Measurements from ENCODE around the gene RUFY4.
"Not testable (repeated sequence)": the region's sequence is repeated elsewhere in the genome, so short reads cannot be mapped to it uniquely, and the experiment has no call there.

Gene RUFY4

DNA sequence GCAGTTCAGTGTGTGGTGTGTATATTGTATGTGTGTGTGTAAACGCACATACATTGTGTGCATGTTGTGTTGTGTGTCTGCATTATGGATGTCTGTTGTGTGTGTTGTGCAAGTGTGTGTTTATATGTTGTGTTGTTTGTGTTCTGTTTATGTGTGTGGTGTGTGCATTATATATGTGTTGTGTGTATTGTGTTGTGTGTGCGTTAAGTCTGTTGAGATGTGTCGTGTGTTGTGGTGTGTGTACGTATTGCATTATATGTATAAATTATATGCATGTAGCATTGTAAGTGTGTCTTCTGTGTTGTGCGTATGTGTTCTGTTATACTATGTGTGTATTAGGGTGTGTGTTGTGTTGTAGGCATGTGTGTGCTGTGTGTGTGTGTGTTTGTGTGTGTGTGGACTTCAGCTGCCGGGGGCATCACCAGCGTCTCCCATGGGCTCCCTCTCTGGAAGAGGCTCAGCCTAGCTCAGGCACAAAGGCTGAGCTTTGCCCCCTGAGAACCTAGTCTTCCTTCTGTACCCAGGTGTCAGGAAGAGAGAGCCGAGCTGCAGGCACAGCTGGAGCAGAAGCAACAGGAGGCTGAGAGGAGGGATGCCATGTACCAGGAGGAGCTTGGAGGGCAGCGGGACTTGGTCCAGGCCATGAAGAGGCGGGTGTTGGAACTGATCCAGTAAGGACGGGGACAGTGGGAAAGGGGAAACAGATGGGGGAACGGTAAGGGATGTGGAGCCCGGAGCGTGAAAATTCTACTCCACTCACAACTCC, 13.7 kb downstream of the RUFY4 start:
- DNase-seq (ENCODE audit: low read depth in 2 of 2): no peak

DNA sequence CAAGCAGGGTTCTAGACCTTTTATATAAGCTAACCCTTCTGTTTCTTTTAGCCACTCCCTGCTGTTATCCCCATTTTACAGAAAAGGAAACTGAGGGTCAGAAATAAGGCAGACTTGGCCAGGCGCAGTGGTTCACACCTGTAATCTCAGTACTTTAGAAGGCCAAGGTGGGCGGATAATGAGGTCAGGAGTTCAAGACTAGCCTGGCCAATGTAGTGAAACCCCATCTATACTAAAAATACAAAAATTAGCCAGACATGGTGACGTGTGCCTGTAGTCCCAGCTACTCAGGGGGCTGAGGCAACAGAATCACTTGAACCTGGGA, 14.3 kb downstream of the RUFY4 start:
- no peak for DNase-seq (ENCODE audit: low read depth in 2 of 2)

DNA sequence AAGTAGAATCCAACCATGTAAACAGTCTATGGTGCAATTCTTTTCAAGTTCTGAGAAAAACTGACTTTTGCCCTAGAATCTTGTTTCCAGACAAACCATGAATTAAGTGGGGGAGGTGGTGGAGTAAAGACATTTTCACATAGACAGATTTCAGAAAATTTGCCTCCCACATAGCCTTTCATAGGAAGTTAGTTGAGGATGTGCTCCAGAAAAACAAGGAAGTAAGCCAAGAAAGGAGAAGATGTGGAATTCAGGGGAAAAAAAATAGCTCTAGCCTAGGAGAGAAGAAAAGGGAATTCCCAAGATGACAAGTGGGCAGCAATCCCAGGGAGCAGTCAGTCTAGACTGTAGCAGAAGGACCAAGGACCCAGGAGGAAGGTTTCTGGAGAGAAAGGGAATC, 17.4 kb downstream of the RUFY4 start:
- DNase-seq (ENCODE audit: low read depth in 2 of 2): no peak

DNA sequence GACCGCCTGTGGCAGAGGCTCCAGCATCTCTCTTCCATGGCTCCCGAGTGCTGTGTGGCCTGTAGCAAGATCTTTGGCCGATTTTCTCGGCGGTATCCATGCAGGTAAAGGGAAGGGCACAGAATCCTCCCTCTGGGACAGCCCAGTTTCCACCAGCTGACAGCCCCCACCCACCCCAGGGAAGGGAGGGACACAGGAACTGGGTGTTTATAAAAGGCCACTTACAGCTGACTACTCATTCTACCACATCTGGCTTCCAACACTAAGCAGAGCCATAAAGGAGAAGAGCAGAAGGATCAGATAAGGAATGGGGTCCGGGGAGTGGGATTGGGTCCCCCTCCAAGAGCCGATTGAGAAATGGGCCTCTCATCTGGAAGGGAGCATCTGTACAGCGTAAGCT, 20.2 kb downstream of the RUFY4 start:
- no peak for DNase-seq (ENCODE audit: low read depth in 2 of 2)

DNA sequence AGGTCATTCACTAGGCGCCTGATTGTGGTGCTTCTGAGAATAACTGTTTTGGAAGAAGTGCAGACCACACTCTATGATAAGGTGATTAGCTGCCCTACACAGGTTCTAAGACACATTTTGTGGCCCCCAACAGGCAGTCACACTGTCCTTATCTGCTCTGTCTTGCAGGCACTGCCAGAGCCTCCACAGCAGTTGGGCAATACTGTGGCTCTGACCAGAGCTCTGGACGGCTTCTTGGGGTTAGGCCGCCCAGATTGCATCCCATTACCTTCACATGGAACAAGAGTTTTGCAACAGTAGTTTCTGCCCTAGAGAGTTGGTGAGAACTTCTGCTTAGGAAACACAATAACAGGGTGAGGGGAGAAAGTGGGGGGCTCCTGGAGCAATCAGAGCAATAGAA, 22.7 kb downstream of the RUFY4 start:
- no peak for DNase-seq (ENCODE audit: low read depth in 2 of 2)

DNA sequence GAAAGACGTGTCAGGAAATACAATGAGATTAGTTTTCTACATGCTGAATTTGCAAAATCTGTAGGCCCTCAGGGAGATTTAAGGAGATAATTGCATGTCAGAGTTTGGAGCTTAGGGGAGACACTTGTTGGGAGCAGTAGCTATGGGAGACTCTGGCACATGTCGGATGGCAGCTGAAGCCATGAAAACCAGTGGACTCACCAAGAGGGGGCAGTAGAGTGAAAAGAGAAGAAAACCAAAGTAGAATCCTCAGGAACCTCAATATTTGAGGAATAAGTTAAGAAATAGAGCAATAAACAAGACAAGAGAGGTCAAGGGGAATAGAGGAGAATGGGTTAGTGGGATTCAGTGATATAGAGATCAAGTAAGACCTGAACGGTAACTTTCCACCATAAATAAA, 24.8 kb downstream of the RUFY4 start:
- no peak for DNase-seq (ENCODE audit: low read depth in 2 of 2)

DNA sequence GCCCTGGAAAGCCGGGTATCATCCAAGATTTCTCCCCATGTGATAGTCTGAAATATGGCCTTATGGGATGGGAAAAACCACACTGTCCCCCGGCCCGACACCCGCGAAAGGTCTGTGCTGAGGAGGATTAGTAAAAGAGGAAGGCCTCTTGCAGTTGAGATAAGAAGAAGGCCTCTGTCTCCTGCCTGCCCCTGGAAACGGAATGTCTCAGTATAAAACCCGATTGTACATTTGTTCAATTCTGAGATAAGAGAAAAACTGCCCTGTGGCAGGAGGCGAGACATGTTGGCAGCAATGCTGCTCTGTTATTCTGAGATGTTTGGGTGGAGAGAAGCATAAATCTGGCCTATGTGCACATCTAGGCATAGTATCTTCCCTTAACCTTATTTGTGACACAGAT, 26.8 kb downstream of the RUFY4 start:
- no peak for DNase-seq (ENCODE audit: low read depth in 2 of 2)

DNA sequence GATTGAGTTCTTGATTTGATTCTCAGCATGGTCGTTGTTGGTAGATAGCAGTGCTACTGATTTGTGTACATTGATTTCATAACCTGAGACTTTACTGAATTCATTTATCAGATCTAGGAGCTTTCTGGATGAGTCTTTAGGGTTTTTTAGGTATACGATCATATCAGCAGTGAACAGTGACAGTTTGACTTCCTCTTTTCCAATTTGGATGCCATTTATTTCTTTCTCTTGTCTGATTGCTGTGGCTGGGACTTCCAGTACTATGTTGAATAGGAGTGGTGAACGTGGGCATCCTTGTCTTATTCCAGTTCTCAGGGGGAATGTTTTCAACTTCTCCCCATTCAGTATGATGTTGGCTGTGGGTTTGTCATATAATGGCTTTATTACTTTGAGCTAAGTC, 28.9 kb downstream of the RUFY4 start:
- DNase-seq (ENCODE audit: low read depth in 2 of 2): no peak

DNA sequence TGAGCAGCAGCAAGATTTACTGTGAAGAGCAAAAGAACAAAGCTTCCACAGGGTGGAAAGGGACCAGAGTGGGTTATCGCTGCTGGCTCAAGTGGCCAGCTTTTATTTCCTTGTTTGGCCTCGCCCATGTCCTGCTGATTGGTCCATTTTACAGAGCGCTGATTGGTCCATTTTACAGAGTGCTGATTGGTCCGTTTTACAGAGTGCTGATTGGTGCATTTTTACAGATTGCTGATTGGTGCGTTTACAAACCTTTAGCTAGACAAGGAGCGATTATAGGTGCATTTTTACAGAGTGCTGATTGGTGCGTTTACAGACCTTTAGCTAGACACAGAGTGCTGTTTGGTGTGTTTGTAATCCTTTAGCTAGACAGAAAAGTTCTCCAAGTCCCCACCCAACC, 39.8 kb downstream of the RUFY4 start:
- DNase-seq (ENCODE audit: low read depth in 2 of 2): not testable (repeated sequence)

DNA sequence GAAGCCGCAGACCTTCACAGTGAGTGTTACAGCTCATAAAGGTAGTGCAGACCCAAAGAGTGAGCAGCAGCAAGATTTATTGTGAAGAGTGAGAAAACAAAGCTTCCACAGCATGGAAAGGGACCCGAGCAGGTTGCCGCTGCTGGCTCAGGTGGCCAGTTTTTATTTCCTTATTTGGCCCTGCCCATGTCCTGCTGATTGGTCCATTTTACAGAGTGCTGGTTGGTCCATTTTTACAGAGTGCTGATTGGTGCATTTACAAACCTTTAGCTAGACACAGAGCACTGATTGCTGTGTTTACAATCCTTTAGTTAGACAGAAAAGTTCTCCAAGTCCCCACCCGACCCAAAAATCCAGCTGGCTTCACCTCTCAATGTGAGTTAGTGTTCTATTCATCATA, 52.7 kb downstream of the RUFY4 start:
- not testable (repeated sequence) for DNase-seq (ENCODE audit: low read depth in 2 of 2)

DNA sequence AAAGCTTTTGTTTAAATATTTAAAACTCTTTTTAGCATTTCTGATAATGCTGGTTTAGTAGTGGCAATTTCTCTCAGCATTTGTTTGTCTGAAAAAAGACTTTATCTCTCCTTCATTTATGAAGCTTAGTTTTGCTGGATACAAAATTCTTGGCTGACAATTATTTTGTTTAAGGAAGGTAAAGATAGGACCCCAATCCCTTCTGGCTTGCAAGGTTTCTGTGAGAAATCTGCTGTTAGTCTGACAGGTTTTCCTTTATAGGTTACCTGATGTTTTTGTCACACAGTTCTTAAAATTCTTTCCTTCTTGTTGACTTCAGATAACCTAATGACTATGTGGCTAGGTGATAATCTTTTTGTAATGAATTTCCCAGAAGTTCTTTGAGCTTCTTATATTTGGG, 53.2 kb downstream of the RUFY4 start:
- not testable (repeated sequence) for DNase-seq (ENCODE audit: low read depth in 2 of 2)

DNA sequence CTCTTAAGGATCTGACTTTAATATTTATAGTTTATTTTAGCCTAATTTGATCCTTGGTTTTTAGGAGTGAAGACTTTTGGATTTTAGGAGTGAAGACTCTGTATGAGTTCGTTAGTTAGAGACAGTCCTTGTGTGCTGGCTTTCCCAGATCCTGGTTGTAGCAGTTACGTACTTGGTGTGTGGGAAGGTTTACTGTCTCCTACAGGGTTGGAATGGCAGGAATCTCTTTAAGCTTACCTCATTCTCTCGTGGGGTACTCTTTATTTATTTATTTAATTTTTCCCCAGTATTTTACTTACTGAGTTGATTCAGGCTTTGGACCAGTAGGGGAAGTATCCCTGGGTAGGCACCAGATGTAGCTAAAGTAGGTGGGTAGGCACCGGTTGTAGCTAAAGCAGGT, 54.9 kb downstream of the RUFY4 start:
- DNase-seq (ENCODE audit: low read depth in 2 of 2): no peak

DNA sequence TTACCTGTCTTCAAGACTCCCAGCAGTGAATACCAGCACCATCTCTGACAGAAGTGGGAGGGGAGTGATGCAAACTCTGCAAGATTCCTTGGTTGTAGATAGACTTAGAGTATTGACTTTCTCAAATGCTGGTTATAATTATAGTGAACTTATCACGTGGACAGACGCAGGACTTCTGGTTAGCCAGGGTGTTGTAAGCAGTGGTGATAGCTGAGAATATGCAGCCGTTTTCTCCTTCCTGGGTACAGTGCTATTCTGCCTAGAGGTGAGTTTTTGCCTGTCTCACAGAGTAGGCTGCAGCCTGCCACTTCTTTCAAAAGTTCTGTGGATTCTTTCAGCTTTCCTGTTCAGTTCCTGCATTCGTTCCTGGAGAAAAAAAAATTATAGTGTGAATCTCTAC, 56.0 kb downstream of the RUFY4 start:
- no peak for DNase-seq (ENCODE audit: low read depth in 2 of 2)

DNA sequence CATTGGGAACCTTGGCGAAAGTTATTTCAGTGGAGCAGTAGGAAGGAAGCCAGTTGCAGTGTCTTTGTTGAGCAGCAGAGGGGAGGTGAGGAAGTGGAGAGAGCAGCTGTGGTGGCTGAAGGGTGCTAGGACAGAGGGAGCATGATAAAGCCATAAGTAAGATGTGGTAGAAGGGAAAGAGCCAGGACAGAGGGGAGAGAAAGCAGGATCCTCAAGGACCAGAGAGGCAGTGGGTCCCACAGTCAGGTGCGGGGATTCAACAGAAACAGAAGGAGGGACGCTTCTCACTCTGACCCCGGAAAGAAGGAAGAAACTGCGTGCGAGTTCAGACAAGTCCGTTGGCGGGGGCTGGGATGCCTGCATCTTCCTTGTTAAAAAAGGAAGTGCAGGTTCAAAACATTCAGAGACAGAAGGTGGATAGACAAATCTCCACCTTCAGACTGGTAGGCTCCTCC, 56.6 kb downstream of the RUFY4 start, which contains the start of gene CXCR2:
Gene CXCR2, plus strand, starts transcription at position 403 of the 455 bp plus-strand sequence. CDS start 8,774 bp downstream, outside the sequence.
- no peak for DNase-seq (ENCODE audit: low read depth in 2 of 2)

DNA sequence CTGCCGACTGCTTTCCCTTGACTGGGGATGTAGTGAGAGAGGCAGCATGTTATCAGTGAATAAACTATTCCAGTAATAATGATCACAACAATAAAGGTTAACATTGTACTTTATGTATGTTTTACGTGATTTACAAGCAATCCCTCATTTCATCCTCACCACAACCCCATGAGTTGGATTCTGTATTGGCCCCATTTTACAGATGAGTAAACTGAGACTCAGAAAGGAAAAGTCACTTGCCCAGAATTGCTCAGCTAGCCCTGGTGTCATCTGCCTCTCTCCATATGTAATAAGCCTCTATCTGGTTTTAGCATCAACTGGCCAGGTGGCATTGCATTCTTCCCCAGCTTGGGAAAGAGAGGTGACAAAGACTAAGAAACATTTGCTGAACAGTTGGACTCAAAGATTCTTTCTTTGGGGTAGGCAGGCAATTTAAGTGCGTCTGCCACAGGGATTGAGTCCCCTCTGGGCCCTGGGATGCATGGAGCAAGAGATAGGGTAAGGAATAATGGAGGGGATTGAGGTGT, 58.9 kb downstream of the RUFY4 start:
- no peak for DNase-seq (ENCODE audit: low read depth in 2 of 2)

DNA sequence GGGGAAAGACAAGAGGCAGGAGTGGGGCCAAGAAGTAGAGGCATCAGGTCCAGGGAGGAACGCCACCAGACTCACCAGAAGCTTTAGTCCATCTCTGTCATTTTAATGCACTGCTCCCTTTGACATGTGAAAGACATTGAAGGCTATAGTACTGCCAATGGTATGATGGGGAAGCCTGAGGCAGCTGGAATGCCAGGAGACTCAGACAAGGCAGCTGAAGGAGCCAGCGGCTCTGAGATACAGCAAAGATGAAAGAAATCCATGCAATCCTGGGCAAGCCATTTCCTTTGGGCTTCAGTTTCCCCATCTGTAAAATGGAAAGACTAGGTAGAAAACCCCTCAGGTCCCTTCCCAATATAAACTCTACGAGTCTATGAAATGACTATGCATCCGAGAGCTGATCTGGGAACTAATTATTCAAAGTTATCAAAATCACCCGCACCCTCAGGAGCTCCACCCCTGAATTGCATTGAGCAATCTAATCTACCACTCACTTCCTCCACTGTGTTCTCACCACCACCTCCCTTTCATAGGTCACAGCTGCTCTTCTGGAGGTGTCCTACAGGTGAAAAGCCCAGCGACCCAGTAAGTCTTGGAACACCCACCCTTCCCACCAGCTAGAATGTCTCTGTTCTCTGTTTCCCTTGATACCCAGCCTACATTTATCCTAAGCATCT, 59.9 kb downstream of the RUFY4 start:
- DNase-seq (ENCODE audit: low read depth in 2 of 2): no peak

DNA sequence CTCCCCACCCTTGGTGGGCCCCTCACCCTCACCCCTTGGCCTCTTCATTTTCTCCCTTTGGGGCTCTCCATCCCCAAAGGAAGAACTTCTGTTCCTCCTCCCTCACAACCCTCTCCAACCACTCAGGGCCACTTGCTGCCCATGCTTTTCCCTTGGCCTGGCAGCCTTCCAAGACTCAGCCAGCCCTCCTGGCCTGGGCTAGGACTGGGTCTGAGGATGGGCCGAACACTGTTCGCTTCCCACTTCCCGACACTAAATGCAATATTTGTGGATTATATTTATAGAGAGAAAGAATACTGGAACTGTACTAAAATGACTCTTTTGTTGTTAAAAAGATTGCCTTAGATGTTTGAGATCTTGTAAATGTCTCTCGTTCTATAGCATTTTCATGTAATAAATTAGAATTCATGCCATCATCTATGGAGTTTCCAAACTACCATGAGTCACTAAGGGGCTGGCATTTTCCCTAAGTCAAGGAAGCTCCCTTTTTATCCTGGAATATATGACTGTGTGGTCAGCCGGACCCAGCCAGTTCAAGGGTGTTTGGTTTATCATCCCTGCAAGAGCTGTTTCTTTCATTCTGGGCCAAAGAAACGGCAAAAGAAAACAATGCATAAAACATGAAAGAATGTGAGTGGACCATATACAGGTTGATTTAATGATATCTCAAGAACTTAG, 60.5 kb downstream of the RUFY4 start:
- no peak for DNase-seq (ENCODE audit: low read depth in 2 of 2)

DNA sequence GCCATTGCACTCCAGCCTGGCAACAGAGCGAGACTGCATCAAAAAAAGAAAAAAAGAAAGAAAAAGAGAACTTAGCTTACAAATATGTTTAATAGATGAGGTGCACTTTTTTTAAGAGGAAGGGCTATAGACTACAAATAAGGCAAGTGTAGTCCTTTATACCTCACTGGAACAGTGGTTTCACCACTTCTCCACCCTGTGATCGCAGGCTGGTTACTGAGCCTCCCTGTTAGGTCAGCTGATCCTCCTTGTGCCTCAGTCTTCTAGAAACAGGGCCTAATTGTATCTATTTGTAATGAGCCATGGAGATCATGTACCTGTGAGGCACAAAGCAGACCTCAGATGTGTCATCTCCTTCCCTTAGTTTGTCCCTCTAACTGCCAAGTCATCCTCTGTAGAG, 61.3 kb downstream of the RUFY4 start:
- no peak for DNase-seq (ENCODE audit: low read depth in 2 of 2)

DNA sequence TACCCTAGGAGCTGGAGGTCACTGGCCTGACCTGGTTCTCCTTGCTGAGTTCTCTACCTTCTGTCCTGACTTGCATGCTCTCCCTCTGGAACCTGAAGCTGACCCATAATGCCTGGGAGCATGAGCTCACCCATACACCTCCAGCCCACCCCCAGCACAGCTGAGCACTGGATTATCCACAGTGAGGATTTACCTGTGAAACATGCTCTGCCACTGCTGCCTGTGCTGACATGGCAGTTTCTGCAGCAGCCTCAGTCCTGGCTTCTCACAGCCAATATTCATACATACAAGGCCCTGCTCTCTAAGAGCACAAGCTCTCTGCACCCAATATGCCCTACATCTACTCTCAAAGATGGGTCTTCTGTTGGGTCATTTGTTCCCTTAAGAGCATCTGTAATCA, 61.8 kb downstream of the RUFY4 start:
- no peak for DNase-seq (ENCODE audit: low read depth in 2 of 2)

DNA sequence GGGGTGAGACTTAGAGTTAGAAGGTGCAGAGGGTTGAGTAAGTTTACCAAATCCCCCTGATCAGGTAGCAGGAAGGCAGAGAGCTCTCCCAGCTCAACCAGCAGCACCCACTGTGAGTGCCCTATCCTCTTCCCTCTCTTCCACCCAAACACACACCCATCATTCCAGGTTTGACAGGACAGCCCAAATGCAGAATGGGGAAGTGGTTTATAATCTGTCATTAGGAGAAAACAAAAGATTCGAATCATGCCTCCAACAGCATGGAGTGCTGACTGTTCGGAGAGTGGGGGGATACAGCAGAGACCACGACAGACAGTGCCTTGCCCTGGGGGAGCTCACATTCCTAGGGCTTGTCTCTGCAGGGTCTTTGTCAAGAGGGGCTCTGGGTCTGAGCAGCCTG, 68.5 kb downstream of the RUFY4 start:
- no peak for DNase-seq (ENCODE audit: low read depth in 2 of 2)

DNA sequence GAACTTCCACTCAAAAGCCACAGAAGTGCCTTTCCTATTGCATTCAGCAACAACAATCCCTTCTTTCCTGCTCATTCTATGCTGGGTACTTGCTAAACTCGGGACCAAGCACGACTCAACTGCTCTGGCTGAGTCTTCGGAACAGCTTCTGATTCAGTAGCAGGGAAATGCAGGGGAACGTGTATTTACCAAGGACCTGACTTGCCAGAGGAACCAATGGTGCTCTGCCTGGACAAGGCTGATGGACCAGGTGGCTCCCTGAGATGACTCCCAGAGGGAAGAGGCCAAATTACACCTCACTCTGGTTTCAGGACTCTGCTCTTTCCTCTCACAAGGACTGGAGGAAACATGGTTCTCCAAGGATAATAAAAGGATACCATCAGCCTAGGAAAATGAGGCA, 69.0 kb downstream of the RUFY4 start:
- no peak for DNase-seq (ENCODE audit: low read depth in 2 of 2)
